Breast epithelium (tissue), 4 donors: Measurements from ENCODE around the gene A1BG. TPM values are rescaled to one million over a fixed set of nuclear protein-coding genes. Genes with fewer than 3 reads are reported as not detected.

ENCODE experiments used
- DNase-seq, 2 donors: peaks; one replicate each; pipeline ENCODE4 v3.0.0-alpha.2; 2019; ENCODE audit warnings: low spot score in 2 of 2
- H3K27ac ChIP-seq, 2 donors: fragments of 200-600 bp; sonication (generic) in 1 of 2; one replicate each; pipeline ENCODE4 v1.5.1; 2016 to 2019; ENCODE audit warnings: mild to moderate bottlenecking in 1 of 2
- H3K27me3 ChIP-seq, 2 donors: fragments of 200-600 bp; sonication (generic) in 1 of 2; one replicate each; pipeline versions ENCODE4 v1.5.1 to v1.6.0; 2017 to 2019; ENCODE audit warnings: control low read depth in 1 of 2, mild to moderate bottlenecking in 1 of 2
- H3K36me3 ChIP-seq: fragments of 200-600 bp; one replicate; pipeline ENCODE4 v1.5.1; 2019
- H3K4me1 ChIP-seq, 2 donors: fragments of 200-600 bp; sonication (generic); one replicate each; pipeline ENCODE4 v1.5.1; 2016 to 2019; ENCODE audit warnings: control low read depth in 1 of 2
- H3K4me3 ChIP-seq, 3 donors: fragments of 200-600 bp; sonication (generic); 1 replicate in 2 of 3; 2 replicates in 1 of 3; pipeline ENCODE4 v1.5.1; 2016 to 2019; ENCODE audit warnings: mild to moderate bottlenecking in 3 of 3, moderate library complexity in 2 of 3
- H3K9me3 ChIP-seq, 2 donors: fragments of 200-600 bp; sonication (generic) in 1 of 2; one replicate each; pipeline ENCODE4 v1.5.1; 2016 to 2019; ENCODE audit warnings: control low read depth in 1 of 2
- POLR2A ChIP-seq: fragments of 450-650 bp; IDR thresholded peaks from one replicate; pipeline ENCODE4 v1.6.1; 2016; ENCODE audit warnings: antibody characterized with exemption, mild to moderate bottlenecking, moderate library complexity
- POLR2AphosphoS5 ChIP-seq, 3 donors: sonication (generic); formaldehyde crosslinking; IDR thresholded peaks; one replicate each; pipeline ENCODE4 v1.6.1; 2017; ENCODE audit warnings: antibody characterized with exemption in 3 of 3
- intact Hi-C: fragments of 100-400 bp; cut with DNase I; formaldehyde crosslinking; loops from one replicate; pipeline ENCODE4 v1.15.1; 2023; ENCODE audit warnings: low total_unique reads
- total RNA-seq, 3 donors: library from RNA; depleted of rRNA; stranded (reverse); fragments of >200 nt; gene quantifications; one replicate each; pipeline ENCODE4 v1.1.0, GENCODE V29; 2016
- TF ChIP-seq, protein P1 (sequence below), 3 donors: fragments of 450-650 bp; IDR thresholded peaks; one replicate each; pipeline ENCODE4 v1.5.1; 2016 to 2017; ENCODE audit warnings: antibody characterized with exemption in 3 of 3, mild to moderate bottlenecking in 3 of 3, moderate library complexity in 3 of 3

The A1BG gene
- total RNA-seq, 3 donors from 2014 or later: 40.6 to 42.7 (median 42.6) TPM

DNA sequence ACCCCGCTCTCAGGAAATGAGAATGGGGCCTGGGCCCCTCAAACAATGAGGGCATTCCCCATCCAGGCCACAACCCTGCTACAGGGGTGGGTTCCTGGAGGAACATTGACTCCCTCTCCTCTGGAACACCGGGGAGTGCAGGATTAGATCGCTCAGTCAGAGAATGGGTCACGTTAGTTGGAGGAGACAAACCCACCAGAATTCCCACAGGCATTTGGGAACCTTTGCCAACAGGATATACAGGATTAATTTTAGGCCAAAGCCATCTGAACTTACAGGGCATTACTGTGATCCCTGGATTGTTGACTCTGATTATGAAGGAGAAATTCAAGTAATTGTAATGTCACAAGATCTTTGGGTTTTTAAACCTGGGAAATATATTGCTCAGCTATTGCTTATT, 45.6 kb downstream of the A1BG start:
- intact Hi-C loops: no loop called here

DNA sequence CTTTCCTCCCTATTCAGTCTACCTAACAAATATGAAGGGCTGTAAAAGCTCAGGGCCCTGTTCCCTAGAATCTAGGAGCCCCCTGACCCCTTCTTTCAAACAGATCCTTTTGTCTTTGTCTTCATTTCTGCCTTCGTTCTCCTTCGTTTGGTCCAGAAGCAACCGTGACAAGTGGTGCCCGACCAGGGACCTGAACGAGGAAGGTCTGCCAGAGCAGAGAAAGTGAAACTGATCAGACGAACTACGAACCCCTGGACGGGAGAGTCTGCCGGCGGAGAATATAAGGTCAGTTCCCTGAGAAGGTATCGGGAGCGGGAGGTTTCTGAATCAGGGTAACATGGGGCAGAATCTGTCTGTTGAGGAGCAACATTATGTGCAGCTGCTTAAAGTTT, 47.4 kb downstream of the A1BG start:
- no peaks in the 10 kb centered on the region for H3K36me3 ChIP-seq
- no peak for TF ChIP-seq POLR2AphosphoS5 (IDR thresholded peaks at IDR 0.05)
- TF ChIP-seq, protein P1, sequence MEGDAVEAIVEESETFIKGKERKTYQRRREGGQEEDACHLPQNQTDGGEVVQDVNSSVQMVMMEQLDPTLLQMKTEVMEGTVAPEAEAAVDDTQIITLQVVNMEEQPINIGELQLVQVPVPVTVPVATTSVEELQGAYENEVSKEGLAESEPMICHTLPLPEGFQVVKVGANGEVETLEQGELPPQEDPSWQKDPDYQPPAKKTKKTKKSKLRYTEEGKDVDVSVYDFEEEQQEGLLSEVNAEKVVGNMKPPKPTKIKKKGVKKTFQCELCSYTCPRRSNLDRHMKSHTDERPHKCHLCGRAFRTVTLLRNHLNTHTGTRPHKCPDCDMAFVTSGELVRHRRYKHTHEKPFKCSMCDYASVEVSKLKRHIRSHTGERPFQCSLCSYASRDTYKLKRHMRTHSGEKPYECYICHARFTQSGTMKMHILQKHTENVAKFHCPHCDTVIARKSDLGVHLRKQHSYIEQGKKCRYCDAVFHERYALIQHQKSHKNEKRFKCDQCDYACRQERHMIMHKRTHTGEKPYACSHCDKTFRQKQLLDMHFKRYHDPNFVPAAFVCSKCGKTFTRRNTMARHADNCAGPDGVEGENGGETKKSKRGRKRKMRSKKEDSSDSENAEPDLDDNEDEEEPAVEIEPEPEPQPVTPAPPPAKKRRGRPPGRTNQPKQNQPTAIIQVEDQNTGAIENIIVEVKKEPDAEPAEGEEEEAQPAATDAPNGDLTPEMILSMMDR (IDR thresholded peaks at IDR 0.05): no peak
- TF ChIP-seq POLR2A: no peak
- no peak for DNase-seq
- H3K27me3 ChIP-seq: no peaks in the 10 kb centered on the region
- peaks cover 2 to 4% of the 10 kb centered on the region in 2 donors for H3K4me1 ChIP-seq
- peak overlapping the region; percentile 92 to 93 for H3K27ac ChIP-seq
- peak overlapping the region; percentile 75 to 96 (median 78) for H3K4me3 ChIP-seq
- peaks cover 0 to 6% of the 10 kb centered on the region in 2 donors for H3K9me3 ChIP-seq
- intact Hi-C loops: no loop called here

More for the DNA sequence above, 45.6 kb downstream of the A1BG start:
- Histone ChIP-seq H3K36me3 (no peaks in the 10 kb centered on the region), H3K4me1 (peaks cover 2 to 4% of the 10 kb centered on the region in 2 donors), H3K27ac (no peak overlapping the region), H3K4me3 (no peak overlapping the region), H3K9me3 (no peaks in the 10 kb centered on the region), H3K27me3 (no peaks in the 10 kb centered on the region)
- DNase-seq: no peak
- TF ChIP-seq, protein P1 (IDR thresholded peaks at IDR 0.05): no peak
- TF ChIP-seq POLR2A (no peak), POLR2AphosphoS5 (IDR thresholded peaks at IDR 0.05) (no peak)

DNA sequence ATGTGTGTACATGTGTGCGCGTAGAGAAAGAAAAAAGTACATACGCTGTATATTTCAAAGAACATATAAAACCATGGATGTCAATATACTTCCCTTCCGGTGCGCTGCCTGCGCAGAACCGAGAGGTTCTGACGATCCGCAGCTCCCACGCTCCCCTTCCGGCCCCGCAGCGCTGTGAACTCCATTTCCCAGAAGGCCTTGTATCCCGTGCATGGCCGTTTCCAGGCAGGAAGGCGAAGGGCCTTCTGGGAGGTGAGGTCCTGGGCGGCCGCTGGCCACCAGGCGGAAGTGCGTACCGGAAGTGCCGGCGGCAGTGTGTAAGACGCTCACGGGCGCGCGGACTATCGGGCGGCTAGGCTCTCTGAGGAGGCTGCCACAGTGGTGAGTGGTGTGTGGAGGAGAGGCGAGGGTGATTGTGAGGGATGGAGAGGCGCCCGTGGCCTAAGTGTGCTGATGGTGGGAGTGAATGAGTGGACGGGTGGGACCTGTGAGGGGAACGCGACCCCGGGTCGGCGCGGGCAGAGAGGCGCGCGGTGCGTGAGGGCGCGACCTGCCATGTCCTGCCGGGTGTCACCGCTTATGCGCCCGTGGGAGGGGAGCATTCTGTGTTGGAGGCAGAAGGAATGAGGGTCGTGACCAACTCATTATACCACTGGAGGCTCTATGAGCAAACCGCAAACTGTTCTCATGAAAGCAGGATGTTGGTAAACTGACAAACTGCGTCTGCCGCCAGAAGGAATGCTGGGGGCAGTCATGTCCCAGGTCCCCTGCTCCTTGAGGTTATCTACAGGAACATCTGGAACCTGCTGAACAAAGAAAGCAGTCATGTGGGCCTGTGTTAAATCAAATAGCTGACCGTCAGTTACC, 48.0 kb downstream of the A1BG start, which contains the start of gene ERVK3-1:
Gene ERVK3-1 (plus strand): TSS at position 313 of the 867 bp plus-strand sequence. CDS start 6,792 bp downstream, outside the sequence.
- peak; percentile 76 for TF ChIP-seq POLR2A
- peak; percentile 95 to 99 (median 97) for TF ChIP-seq POLR2AphosphoS5 (IDR thresholded peaks at IDR 0.05)
- TF ChIP-seq, protein P1 (IDR thresholded peaks at IDR 0.05): peak; percentile 43 to 64 (median 62)
- H3K9me3 ChIP-seq: peaks cover 0 to 7% of the 10 kb centered on the region in 2 donors
- H3K4me3 ChIP-seq: peak within 1 kb of the TSS; percentile 75 to 96 (median 78)
- H3K36me3 ChIP-seq: peaks cover 4% of the 10 kb centered on the region
- intact Hi-C loops: no loop called here
- H3K27ac ChIP-seq: peak within 1 kb of the TSS; percentile 92 to 93
- peaks cover 2 to 4% of the 10 kb centered on the region in 2 donors for H3K4me1 ChIP-seq
- no peaks in the 10 kb centered on the region for H3K27me3 ChIP-seq
- DNase-seq: peak; percentile 93 to 95

DNA sequence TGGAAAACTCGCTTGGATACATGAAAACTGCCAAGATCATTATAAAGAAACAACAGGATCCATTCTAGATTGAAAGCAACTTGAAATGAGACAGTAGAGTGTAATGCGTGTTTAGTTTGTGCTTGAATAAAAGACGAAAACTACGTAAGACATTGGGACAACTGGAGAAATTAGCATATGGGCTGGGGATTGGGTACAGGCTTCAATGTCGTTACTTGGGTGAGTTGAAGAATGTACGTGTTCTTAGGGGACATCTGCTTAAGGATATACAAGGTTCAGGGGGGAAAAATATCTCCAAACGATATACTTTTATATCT, 48.6 kb downstream of the A1BG start:
- intact Hi-C loops: no loop called here
- Histone ChIP-seq H3K4me1 (peaks cover 2 to 4% of the 10 kb centered on the region in 2 donors), H3K36me3 (peaks cover 6% of the 10 kb centered on the region), H3K4me3 (peak overlapping the region; percentile 75 to 96 (median 78)), H3K9me3 (peaks cover 0 to 13% of the 10 kb centered on the region in 2 donors), H3K27me3 (no peaks in the 10 kb centered on the region), H3K27ac (peak overlapping the region; percentile 92 to 93)
- no peak for DNase-seq
- no peak for TF ChIP-seq POLR2A
- TF ChIP-seq, protein P1 (IDR thresholded peaks at IDR 0.05): no peak
- no peak for TF ChIP-seq POLR2AphosphoS5 (IDR thresholded peaks at IDR 0.05)

DNA sequence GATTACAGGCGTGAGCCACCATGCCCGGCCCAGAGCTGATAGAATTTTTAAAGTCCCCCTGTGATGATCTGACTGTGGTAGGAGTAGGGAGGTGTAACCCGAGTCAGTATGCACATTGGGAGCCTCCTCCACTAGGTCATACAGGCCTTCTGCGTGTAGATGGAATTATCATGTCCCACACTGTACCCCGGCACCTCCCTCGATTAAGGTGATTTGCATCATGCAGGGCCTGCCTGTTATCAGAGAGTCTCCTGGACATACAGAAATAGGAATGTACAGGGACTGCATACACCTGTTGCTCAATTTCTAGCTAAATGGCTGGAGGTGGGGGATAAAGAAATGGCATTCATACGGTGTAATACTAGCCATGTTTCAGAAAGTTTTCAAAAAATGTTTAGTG, 49.0 kb downstream of the A1BG start:
- intact Hi-C loops: no loop called here

More for the DNA sequence above, 49.0 kb downstream of the A1BG start:
- Histone ChIP-seq H3K27me3 (no peaks in the 10 kb centered on the region), H3K9me3 (peaks cover 0 to 17% of the 10 kb centered on the region in 2 donors), H3K36me3 (peaks cover 6% of the 10 kb centered on the region), H3K4me3 (peak overlapping the region in 2 of 3 donors; percentile 78 to 96), H3K27ac (peak overlapping the region in 1 of 2 donors; percentile 93), H3K4me1 (peaks cover 2 to 4% of the 10 kb centered on the region in 2 donors)
- no peak for TF ChIP-seq POLR2A
- TF ChIP-seq, protein P1 (IDR thresholded peaks at IDR 0.05): no peak
- no peak for TF ChIP-seq POLR2AphosphoS5 (IDR thresholded peaks at IDR 0.05)
- DNase-seq: no peak
